LHCN-M2 (cell line): Measurements from ENCODE around the gene DENND2C. TPM values are rescaled to one million over a fixed set of nuclear protein-coding genes. Genes with fewer than 3 reads are reported as not detected.

Source experiments
- DNase-seq: peaks from one replicate; pipeline ENCODE4 v3.0.0-alpha.2; 2012; ENCODE audit warnings: low read depth
- total RNA-seq: library from RNA; depleted of rRNA; stranded (reverse); fragments of >200 nt; gene quantifications from 2 replicates; pipeline ENCODE4 v1.2.3, GENCODE V29; 2014; rRNA removed

The DENND2C gene
- total RNA-seq, 1 experiment from 2014 or later, result 4.6 TPM

DNA sequence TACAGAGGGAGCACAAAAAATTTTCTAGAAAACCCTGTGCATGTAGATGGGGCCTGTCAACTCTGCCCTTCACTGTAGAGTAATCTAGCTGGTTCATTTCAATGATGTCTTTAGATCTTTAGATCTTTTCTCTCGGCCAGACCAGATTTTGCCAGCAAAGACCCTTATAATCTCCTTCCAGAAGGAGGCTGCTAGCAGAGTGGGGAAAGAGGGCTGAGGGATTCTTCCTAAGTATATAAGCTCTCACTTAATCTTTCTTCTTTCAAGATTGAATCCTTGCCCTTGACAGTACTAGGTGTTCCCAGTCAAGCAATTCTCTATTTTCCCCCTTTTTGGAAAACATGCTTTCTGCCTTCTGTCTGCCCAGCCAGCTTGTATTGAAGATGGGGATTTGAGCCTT, 122.8 kb downstream of the DENND2C start:
- DNase-seq, result no peak

DNA sequence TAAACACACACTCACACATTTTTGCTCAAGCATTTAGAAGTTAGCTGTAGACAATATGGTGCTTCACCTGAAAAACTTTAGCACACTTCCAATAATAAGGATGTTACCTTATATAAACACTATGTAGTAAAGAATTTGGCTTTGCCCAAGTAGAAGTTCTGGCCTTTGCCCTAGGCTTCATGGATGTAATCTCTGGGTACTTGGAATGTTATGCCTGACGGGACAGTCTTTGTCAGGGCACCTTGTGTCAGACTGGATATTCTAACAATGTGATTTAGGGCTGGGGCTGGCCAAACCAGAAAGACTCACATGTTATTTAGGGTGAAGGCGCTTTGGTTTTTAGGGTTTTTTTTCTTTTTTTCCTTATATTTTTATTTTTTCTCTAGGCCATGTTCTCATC, 124.1 kb downstream of the DENND2C start:
- DNase-seq, result no peak

DNA sequence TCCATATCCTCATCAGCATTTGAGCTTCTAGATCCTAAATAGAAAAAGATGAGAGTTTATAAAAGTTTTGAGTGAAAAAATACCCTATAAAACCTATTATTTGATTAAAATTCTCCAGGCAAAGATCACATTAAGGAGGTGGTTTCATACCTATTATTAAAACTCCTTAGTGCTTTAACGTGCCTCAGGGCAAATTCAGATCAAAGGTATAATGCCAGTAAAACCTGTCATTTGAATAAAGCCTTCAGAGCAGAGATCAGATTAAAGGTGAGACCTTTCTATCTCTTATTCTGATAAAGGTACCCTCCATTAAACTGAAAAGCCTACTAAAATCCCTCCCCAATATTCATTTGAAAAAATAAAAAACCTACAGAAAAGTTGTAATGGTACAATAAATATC, 124.5 kb downstream of the DENND2C start:
- DNase-seq, result no peak

DNA sequence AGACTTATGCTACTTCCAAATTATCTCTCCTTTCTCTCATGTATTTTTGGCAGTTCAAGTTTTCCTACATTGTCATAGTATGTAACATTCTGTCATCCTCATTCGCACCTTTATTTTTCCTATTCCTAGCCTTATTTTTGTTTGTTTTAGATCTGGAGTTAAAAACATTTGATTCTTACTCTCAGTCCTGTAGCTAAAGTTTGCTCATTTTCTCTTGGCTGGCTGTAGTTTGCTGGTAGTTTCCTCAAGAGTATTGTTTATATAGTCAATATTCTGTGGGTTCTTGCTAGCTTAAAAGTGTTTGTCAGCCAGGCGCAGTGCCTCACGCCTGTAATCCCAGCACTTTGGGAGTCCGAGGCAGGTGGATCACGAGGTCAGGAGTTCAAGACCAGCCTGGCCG, 129.0 kb downstream of the DENND2C start:
- DNase-seq, result no peak

DNA sequence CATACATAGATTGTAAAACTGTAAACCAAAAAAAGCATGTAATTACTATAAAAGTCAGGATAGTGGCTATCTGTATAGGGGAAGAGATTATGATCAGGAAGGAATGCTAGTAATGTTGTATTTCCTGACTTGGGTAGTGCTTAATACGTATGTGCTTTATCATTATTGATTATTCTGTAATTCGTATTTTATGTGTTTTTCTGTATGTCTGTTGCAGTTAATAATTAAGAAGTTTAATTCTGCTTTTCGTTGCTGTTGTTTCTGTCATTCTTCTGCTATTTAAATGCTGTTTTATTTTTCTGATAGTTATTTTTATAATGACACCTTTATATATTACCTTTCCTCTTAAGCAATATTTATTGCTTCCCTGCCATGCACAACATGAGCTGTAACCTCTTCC, 129.6 kb downstream of the DENND2C start:
- no peak for DNase-seq

DNA sequence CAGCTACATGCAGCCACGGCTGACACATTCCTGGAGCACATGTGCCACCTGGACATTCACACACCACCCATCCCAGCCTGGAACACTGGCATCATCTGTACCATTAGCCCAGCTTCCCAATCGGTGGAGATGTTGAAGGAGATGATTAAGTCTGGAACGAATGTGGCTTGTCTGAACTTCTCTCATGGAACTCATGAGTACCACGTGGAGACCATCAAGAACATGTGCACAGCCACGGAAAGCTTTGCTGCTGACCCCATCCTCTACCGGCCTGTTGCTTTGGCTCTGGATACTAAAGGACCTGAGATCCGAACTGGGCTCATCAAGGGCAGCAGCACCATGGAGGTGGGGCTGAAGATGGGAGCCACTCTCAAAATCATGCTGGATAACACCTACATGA, 133.8 kb downstream of the DENND2C start:
- DNase-seq, result no peak

DNA sequence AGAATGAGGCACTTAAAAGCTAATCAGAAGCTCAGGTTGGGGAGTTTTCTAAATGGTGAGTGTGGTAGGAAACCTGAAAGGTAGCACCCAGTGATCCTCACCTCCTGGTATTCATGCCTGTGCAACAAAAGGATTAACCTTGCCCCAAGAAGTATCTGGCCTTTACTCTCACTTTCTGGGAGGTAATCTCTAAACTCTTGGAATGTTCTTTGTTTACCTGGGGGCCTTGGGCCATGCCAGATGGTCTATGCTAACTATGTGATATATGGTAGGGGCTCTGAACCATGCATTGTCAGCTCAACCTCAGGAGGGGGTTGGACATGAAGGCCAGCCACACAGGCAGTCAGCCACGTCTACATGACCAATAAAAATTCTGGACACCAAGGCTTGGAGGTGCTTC, 134.4 kb downstream of the DENND2C start:
- no peak for DNase-seq

Other genes with a start within 250 kb of the DENND2C start
- gene TRIM33, start 158.8 kb downstream of the DENND2C start, total RNA-seq, result 24.9 and 31.9 TPM in 2 replicates
- gene BCAS2, start 88.4 kb downstream of the DENND2C start, total RNA-seq, result 60.9 and 62.6 TPM in 2 replicates
- gene AMPD1, start 25.5 kb upstream of the DENND2C start, total RNA-seq, result 0.11 TPM in 1 of 2 replicates, not detected in the other
- gene NRAS, start 46.7 kb upstream of the DENND2C start, total RNA-seq, result 68.9 and 72.8 TPM in 2 replicates
- gene CSDE1, start 87.9 kb upstream of the DENND2C start, total RNA-seq, result 627 and 733 TPM in 2 replicates
- 31.0 and 34.4 TPM in 2 replicates for gene SIKE1, start 110.6 kb upstream of the DENND2C start, total RNA-seq
- gene SYCP1, start 184.8 kb upstream of the DENND2C start, total RNA-seq, result not detected in 2 replicates